NT2/D1 (cell line): ENCODE results near the gene AMELX.

Source experiments
- DNase-seq: peaks from one replicate; pipeline ENCODE4 v3.0.0-alpha.2; 2011; ENCODE audit warnings: low read depth, low spot score
- H3K27me3 ChIP-seq: 2 replicates; pipeline ENCODE4 v1.6.0; 2011; ENCODE audit warnings: mild to moderate bottlenecking; ENCODE audit not compliant: insufficient read length, insufficient read depth
- H3K36me3 ChIP-seq: 2 replicates; pipeline ENCODE4 v1.6.1; 2011; ENCODE audit warnings: mild to moderate bottlenecking, low read length, mixed read lengths; ENCODE audit not compliant: insufficient read depth, insufficient read length
- H3K4me1 ChIP-seq: 2 replicates; pipeline ENCODE4 v1.5.1; 2011; ENCODE audit not compliant: insufficient read depth, insufficient read length
- H3K4me3 ChIP-seq: 2 replicates; pipeline ENCODE4 v1.5.1; 2011; ENCODE audit warnings: low read depth; ENCODE audit not compliant: insufficient read length
- H3K9ac ChIP-seq: 2 replicates; pipeline ENCODE4 v1.6.0; 2011; ENCODE audit warnings: low read depth; ENCODE audit not compliant: insufficient read length
- H3K9me3 ChIP-seq: 2 replicates; pipeline ENCODE4 v1.5.1; 2011; ENCODE audit warnings: mild to moderate bottlenecking, low read length; ENCODE audit not compliant: insufficient read depth
- SUZ12 ChIP-seq: IDR thresholded peaks from 2 replicates; pipeline ENCODE4 v1.6.1; 2011; ENCODE audit not compliant: insufficient read length, insufficient read depth; ENCODE audit errors: extremely low read depth
- YY1 ChIP-seq: IDR thresholded peaks from 2 replicates; pipeline ENCODE4 v1.6.1; 2011; ENCODE audit not compliant: insufficient read length, insufficient read depth
- ZNF274 ChIP-seq: IDR thresholded peaks from 2 replicates; pipeline ENCODE4 v1.6.1; 2011; ENCODE audit warnings: mild to moderate bottlenecking, low read depth, low read length

AMELX gene

GRCh38 chrX:11347300-11347699, 54.1 kb downstream of the AMELX start:
- no peaks in the 10 kb centered on the region for H3K36me3 ChIP-seq
- H3K9ac ChIP-seq = no peak overlapping the region
- H3K9me3 ChIP-seq = no peaks in the 10 kb centered on the region
- peaks cover 2% of the 10 kb centered on the region for H3K4me1 ChIP-seq
- no peak for DNase-seq
- no peak for TF ChIP-seq SUZ12
- no peak for TF ChIP-seq YY1
- no peak for TF ChIP-seq ZNF274
- no peaks in the 10 kb centered on the region for H3K27me3 ChIP-seq
- H3K4me3 ChIP-seq = no peak overlapping the region

- H3K4me3 ChIP-seq = no peak overlapping the region
- H3K9ac ChIP-seq = no peak overlapping the region
- peaks cover 2% of the 10 kb centered on the region for H3K4me1 ChIP-seq
- TF ChIP-seq ZNF274 (no peak), SUZ12 (no peak), YY1 (no peak)
- H3K27me3 ChIP-seq = no peaks in the 10 kb centered on the region
- H3K36me3 ChIP-seq = no peaks in the 10 kb centered on the region
- no peak for DNase-seq
- H3K9me3 ChIP-seq = no peaks in the 10 kb centered on the region
Measured at GRCh38 chrX:11349020-11349419, 55.8 kb downstream of the AMELX start.

- Histone ChIP-seq H3K36me3 (no peaks in the 10 kb centered on the region), H3K4me1 (peaks cover 2% of the 10 kb centered on the region), H3K4me3 (no peak overlapping the region), H3K27me3 (no peaks in the 10 kb centered on the region), H3K9me3 (no peaks in the 10 kb centered on the region), H3K9ac (no peak overlapping the region)
- no peak for TF ChIP-seq ZNF274
- TF ChIP-seq YY1 = no peak
- TF ChIP-seq SUZ12 = no peak
- no peak for DNase-seq
Measured at GRCh38 chrX:11349661-11350337, 56.6 kb downstream of the AMELX start.
